ENCODE measurements around the gene RBCK1.
A peak's percentile ranks its signal among the peaks of the same experiment; 100 is the strongest.
"Not testable (repeated sequence)": the region's sequence is repeated elsewhere in the genome, so short reads cannot be mapped to it uniquely, and the experiment has no call there.

The RBCK1 gene

GRCh38 chr20:370977-371754 lies 36.9 kb upstream of the RBCK1 start:
- TF ChIP-seq ISL1 (CRISPR knock-in tag; IDR thresholded peaks at IDR 0.05) (no peak), OSR1 (CRISPR knock-in tag; IDR thresholded peaks at IDR 0.05) (no peak), ZC3H10 (CRISPR knock-in tag; IDR thresholded peaks at IDR 0.05) (no peak), ZFP3 (CRISPR knock-in tag; IDR thresholded peaks at IDR 0.05) (no peak), SNAI2 (CRISPR knock-in tag; IDR thresholded peaks at IDR 0.05) (no peak), TSHZ2 (CRISPR knock-in tag; IDR thresholded peaks at IDR 0.05) (no peak), TOX (CRISPR knock-in tag; IDR thresholded peaks at IDR 0.05; ENCODE audit: borderline replicate concordance) (no peak), CREB5 (CRISPR knock-in tag; IDR thresholded peaks at IDR 0.05; ENCODE audit: low read depth) (no peak), GLIS3 (CRISPR knock-in tag; IDR thresholded peaks at IDR 0.05) (no peak)
- no peak; the same call in 2 of the 3 replicates for ATAC-seq

GRCh38 chr20:371755-372542 lies 36.1 kb upstream of the RBCK1 start:
- ATAC-seq, result peak; percentile 72
- TF ChIP-seq TSHZ2 (CRISPR knock-in tag; IDR thresholded peaks at IDR 0.05) (no peak), TCF4 (CRISPR knock-in tag; IDR thresholded peaks at IDR 0.05; ENCODE audit: borderline replicate concordance) (no peak), ISL1 (CRISPR knock-in tag; IDR thresholded peaks at IDR 0.05) (no peak), POU6F1 (CRISPR knock-in tag; IDR thresholded peaks at IDR 0.05; ENCODE audit: borderline replicate concordance, low read depth) (no peak), CSRNP3 (CRISPR knock-in tag; IDR thresholded peaks at IDR 0.05) (no peak), GLIS3 (CRISPR knock-in tag; IDR thresholded peaks at IDR 0.05) (no peak), SNAI2 (CRISPR knock-in tag; IDR thresholded peaks at IDR 0.05) (no peak), ZNF70 (CRISPR knock-in tag; IDR thresholded peaks at IDR 0.05) (no peak), TOX (CRISPR knock-in tag; IDR thresholded peaks at IDR 0.05; ENCODE audit: borderline replicate concordance) (no peak), RARB (CRISPR knock-in tag; IDR thresholded peaks at IDR 0.05) (no peak), ZNF565 (CRISPR knock-in tag; conservative IDR thresholded peaks at IDR 0.05; ENCODE audit: low read depth) (no peak), ZC3H10 (CRISPR knock-in tag; IDR thresholded peaks at IDR 0.05) (no peak), ARNTL (CRISPR knock-in tag; IDR thresholded peaks at IDR 0.05; ENCODE audit: borderline replicate concordance, low read depth) (no peak), CSDC2 (CRISPR knock-in tag; IDR thresholded peaks at IDR 0.05) (no peak), OSR1 (CRISPR knock-in tag; IDR thresholded peaks at IDR 0.05) (no peak), ZFP30 (CRISPR knock-in tag; IDR thresholded peaks at IDR 0.05) (no peak), PPARA (CRISPR knock-in tag; IDR thresholded peaks at IDR 0.05; ENCODE audit: borderline replicate concordance) (no peak)

- ATAC-seq, result not testable (repeated sequence)
Observed at GRCh38 chr20:372543-373082, 35.5 kb upstream of the RBCK1 start.

Data from SK-N-SH treated with all-trans-retinoic acid at 6 μM for 48 hours (cell line).